ENCODE data around the gene ARHGAP18.
A peak's percentile ranks its signal among the peaks of the same experiment; 100 is the strongest.

ARHGAP18 gene

DNA sequence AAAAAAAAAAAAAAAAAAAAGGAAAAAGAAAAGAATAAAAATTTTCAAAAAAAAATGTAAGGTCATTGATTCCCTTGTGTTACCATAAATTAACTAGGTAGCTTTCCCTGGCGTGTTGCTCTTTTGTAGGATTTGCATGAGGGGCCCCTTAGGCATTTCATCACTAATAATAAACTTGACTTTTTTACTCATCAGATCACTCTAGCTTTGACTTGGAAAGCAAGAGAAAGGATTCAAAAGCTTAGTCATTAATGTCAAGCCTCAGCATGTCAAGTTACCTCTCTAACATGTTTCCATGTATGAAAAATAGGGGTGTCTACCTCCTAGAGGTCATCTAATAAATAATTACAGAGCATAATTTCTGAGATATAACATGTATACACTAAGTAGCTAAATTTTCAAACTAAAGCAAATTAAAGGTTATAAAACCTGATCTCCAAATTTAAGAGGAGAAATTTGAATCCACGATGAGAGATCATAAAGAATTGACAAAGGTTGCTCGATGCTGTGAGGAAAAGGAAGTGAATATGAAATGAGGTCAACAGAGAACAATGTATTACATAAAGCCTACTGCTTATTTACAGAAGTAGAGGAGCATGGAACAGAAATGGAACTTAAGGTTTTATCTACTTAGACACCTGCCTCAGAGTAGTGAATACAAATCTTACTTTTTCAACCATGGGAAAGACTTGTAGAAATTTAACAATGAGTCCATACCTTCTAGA, 86.8 kb downstream of the ARHGAP18 start:
- Histone ChIP-seq H2BK5ac (ENCODE audit: low read depth, low read length, poor library complexity) (no peak overlapping the region), H3K14ac (ENCODE audit: low read length) (no peak overlapping the region), H3K4me2 (ENCODE audit: low read length) (no peak overlapping the region), H3K9me3 (ENCODE audit: insufficient read depth, low read depth, low read length) (no peaks in the 10 kb centered on the region), H2BK120ac (ENCODE audit: insufficient read depth, low read length, poor library complexity) (no peak overlapping the region), H4K12ac (ENCODE audit: low read depth, low read length) (no peak overlapping the region), H2BK12ac (ENCODE audit: low read length) (no peak overlapping the region), H3K27me3 (ENCODE audit: insufficient read depth, low read length) (no peaks in the 10 kb centered on the region), H3K4me1 (ENCODE audit: control insufficient read depth in 1 of 2, insufficient read depth in 2 of 2, low read length in 2 of 2) (no peaks in the 10 kb centered on the region), H3K36me3 (ENCODE audit: control insufficient read depth in 1 of 2, insufficient read depth in 2 of 2, low read length in 2 of 2) (peaks cover 0 to 2% of the 10 kb centered on the region in 2 experiments), H3K27ac (ENCODE audit: low read depth, low read length) (no peak overlapping the region), H3K79me2 (ENCODE audit: control insufficient read depth, insufficient read depth, low read length, poor library complexity) (no peaks in the 10 kb centered on the region), H3K4ac (ENCODE audit: low read depth, low read length) (no peak overlapping the region), H4K91ac (ENCODE audit: low read depth, low read length) (no peak overlapping the region), H2AFZ (ENCODE audit: insufficient read depth, low read length, poor library complexity) (no peak overlapping the region), H3K9ac (ENCODE audit: low read length) (no peak overlapping the region), H3K79me1 (ENCODE audit: low read length) (no peaks in the 10 kb centered on the region), H2AK5ac (ENCODE audit: low read length) (no peak overlapping the region), H3K18ac (ENCODE audit: low read length) (no peak overlapping the region), H3K4me3 (ENCODE audit: low read depth, low read length) (no peak overlapping the region), H3K23ac (ENCODE audit: low read length) (no peak overlapping the region), H4K8ac (ENCODE audit: low read depth, low read length) (no peak overlapping the region)
- DNase-seq = no peak
- no CpG with 5 or more reads among the region's 3 CpGs for WGBS (ENCODE audit: extremely low coverage, insufficient coverage, insufficient read length)

GRCh38 chr6:129621252-129621651, 88.7 kb downstream of the ARHGAP18 start:
- no peak overlapping the region for H2BK5ac ChIP-seq (ENCODE audit: low read depth, low read length, poor library complexity)

DNA sequence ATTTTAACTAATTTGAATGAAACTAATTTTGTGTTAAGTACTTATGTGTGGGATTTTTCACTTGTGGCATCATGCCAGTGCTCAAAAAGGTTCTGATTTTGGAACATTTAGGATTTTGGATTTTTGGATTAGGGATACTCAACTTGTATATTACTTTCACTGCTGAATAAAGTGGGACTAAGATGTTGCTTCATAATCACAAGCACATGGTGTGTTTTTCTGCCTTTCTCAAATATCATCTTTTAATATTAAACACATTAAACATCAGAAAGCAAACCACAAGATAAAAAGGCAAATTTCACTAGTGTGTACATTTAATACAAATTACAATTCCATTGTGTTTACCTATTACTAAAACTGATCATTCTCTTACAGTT, 89.8 kb downstream of the ARHGAP18 start:
- Histone ChIP-seq H3K14ac (ENCODE audit: low read length) (no peak overlapping the region), H3K23ac (ENCODE audit: low read length) (no peak overlapping the region), H3K4me2 (ENCODE audit: low read length) (no peak overlapping the region), H3K18ac (ENCODE audit: low read length) (no peak overlapping the region), H3K4me3 (ENCODE audit: low read depth, low read length) (no peak overlapping the region), H2BK5ac (ENCODE audit: low read depth, low read length, poor library complexity) (no peak overlapping the region), H3K27ac (ENCODE audit: low read depth, low read length) (no peak overlapping the region), H4K91ac (ENCODE audit: low read depth, low read length) (no peak overlapping the region), H3K4me1 (ENCODE audit: control insufficient read depth in 1 of 2, insufficient read depth in 2 of 2, low read length in 2 of 2) (no peaks in the 10 kb centered on the region), H3K36me3 (ENCODE audit: control insufficient read depth in 1 of 2, insufficient read depth in 2 of 2, low read length in 2 of 2) (peaks cover 0 to 2% of the 10 kb centered on the region in 2 experiments), H2BK12ac (ENCODE audit: low read length) (no peak overlapping the region), H2AFZ (ENCODE audit: insufficient read depth, low read length, poor library complexity) (no peak overlapping the region), H3K79me1 (ENCODE audit: low read length) (no peaks in the 10 kb centered on the region), H3K4ac (ENCODE audit: low read depth, low read length) (no peak overlapping the region), H3K79me2 (ENCODE audit: control insufficient read depth, insufficient read depth, low read length, poor library complexity) (no peaks in the 10 kb centered on the region), H2BK120ac (ENCODE audit: insufficient read depth, low read length, poor library complexity) (no peak overlapping the region), H3K27me3 (ENCODE audit: insufficient read depth, low read length) (no peaks in the 10 kb centered on the region), H4K8ac (ENCODE audit: low read depth, low read length) (no peak overlapping the region), H3K9ac (ENCODE audit: low read length) (no peak overlapping the region), H4K12ac (ENCODE audit: low read depth, low read length) (no peak overlapping the region), H3K9me3 (ENCODE audit: insufficient read depth, low read depth, low read length) (no peaks in the 10 kb centered on the region), H2AK5ac (ENCODE audit: low read length) (no peak overlapping the region)
- DNase-seq = no peak

More at GRCh38 chr6:129621252-129621651, 88.7 kb downstream of the ARHGAP18 start:
- Histone ChIP-seq H2AK5ac (ENCODE audit: low read length) (no peak overlapping the region), H3K23ac (ENCODE audit: low read length) (no peak overlapping the region), H3K4me3 (ENCODE audit: low read depth, low read length) (no peak overlapping the region), H3K14ac (ENCODE audit: low read length) (no peak overlapping the region), H3K9ac (ENCODE audit: low read length) (no peak overlapping the region), H3K79me1 (ENCODE audit: low read length) (no peaks in the 10 kb centered on the region), H3K36me3 (ENCODE audit: control insufficient read depth in 1 of 2, insufficient read depth in 2 of 2, low read length in 2 of 2) (peaks cover 0 to 2% of the 10 kb centered on the region in 2 experiments), H4K91ac (ENCODE audit: low read depth, low read length) (no peak overlapping the region), H2AFZ (ENCODE audit: insufficient read depth, low read length, poor library complexity) (no peak overlapping the region), H3K9me3 (ENCODE audit: insufficient read depth, low read depth, low read length) (no peaks in the 10 kb centered on the region), H3K4me1 (ENCODE audit: control insufficient read depth in 1 of 2, insufficient read depth in 2 of 2, low read length in 2 of 2) (no peaks in the 10 kb centered on the region), H3K79me2 (ENCODE audit: control insufficient read depth, insufficient read depth, low read length, poor library complexity) (no peaks in the 10 kb centered on the region), H3K18ac (ENCODE audit: low read length) (no peak overlapping the region), H3K27me3 (ENCODE audit: insufficient read depth, low read length) (no peaks in the 10 kb centered on the region), H2BK120ac (ENCODE audit: insufficient read depth, low read length, poor library complexity) (no peak overlapping the region), H3K27ac (ENCODE audit: low read depth, low read length) (no peak overlapping the region), H4K8ac (ENCODE audit: low read depth, low read length) (no peak overlapping the region), H4K12ac (ENCODE audit: low read depth, low read length) (no peak overlapping the region), H2BK12ac (ENCODE audit: low read length) (no peak overlapping the region), H3K4ac (ENCODE audit: low read depth, low read length) (no peak overlapping the region), H3K4me2 (ENCODE audit: low read length) (no peak overlapping the region)
- no CpG with 5 or more reads among the region's 4 CpGs for WGBS (ENCODE audit: extremely low coverage, insufficient coverage, insufficient read length)
- DNase-seq = peak in 1 of 2 donors; percentile 40

DNA sequence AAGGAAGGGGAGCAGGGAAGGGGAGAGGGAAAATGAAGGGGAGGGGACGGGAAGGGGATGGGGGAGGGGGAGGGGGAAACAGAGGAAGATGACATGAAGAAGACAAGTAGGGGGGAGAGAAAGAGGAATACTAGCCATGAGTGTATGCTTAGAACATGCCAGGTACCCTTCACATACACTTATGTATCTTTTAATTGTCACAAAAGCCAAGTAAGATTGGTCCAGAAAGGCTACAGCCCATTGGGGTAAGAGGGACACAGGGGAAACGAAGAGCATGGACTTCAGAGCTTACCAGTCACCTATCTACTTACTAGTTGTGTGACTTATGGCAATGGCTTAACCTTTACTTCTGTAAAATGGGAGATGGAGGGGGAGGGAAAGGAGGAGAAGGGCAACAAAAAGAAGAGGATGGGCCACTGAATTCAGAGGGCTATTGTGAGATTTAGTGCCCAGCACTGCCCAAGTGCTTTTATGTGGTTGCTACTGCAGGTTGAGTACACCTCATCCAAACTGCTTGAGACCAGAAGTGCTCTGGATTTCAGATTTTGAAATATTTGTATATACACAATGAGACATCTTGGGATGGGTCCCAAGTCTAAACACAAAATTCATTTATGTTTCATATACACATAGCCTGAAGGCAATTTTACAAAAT, 90.3 kb downstream of the ARHGAP18 start:
- Histone ChIP-seq H3K4me3 (ENCODE audit: low read depth, low read length) (no peak overlapping the region), H4K8ac (ENCODE audit: low read depth, low read length) (no peak overlapping the region), H3K4ac (ENCODE audit: low read depth, low read length) (no peak overlapping the region), H3K4me2 (ENCODE audit: low read length) (no peak overlapping the region), H2BK120ac (ENCODE audit: insufficient read depth, low read length, poor library complexity) (no peak overlapping the region), H3K79me1 (ENCODE audit: low read length) (no peaks in the 10 kb centered on the region), H4K12ac (ENCODE audit: low read depth, low read length) (no peak overlapping the region), H3K9ac (ENCODE audit: low read length) (no peak overlapping the region), H3K23ac (ENCODE audit: low read length) (no peak overlapping the region), H3K79me2 (ENCODE audit: control insufficient read depth, insufficient read depth, low read length, poor library complexity) (no peaks in the 10 kb centered on the region), H2AK5ac (ENCODE audit: low read length) (no peak overlapping the region), H3K14ac (ENCODE audit: low read length) (no peak overlapping the region), H3K18ac (ENCODE audit: low read length) (no peak overlapping the region), H3K27me3 (ENCODE audit: insufficient read depth, low read length) (no peaks in the 10 kb centered on the region), H2AFZ (ENCODE audit: insufficient read depth, low read length, poor library complexity) (no peak overlapping the region), H3K27ac (ENCODE audit: low read depth, low read length) (no peak overlapping the region), H2BK5ac (ENCODE audit: low read depth, low read length, poor library complexity) (no peak overlapping the region), H4K91ac (ENCODE audit: low read depth, low read length) (no peak overlapping the region), H3K36me3 (ENCODE audit: control insufficient read depth in 1 of 2, insufficient read depth in 2 of 2, low read length in 2 of 2) (peaks cover 0 to 2% of the 10 kb centered on the region in 2 experiments), H3K9me3 (ENCODE audit: insufficient read depth, low read depth, low read length) (no peaks in the 10 kb centered on the region), H2BK12ac (ENCODE audit: low read length) (no peak overlapping the region), H3K4me1 (ENCODE audit: control insufficient read depth in 1 of 2, insufficient read depth in 2 of 2, low read length in 2 of 2) (no peaks in the 10 kb centered on the region)
- 100% methylated on average over 1 of the region's 2 CpGs for WGBS (ENCODE audit: extremely low coverage, insufficient coverage, insufficient read length)
- no peak for DNase-seq

Measured in trophoblast cell (in vitro differentiated cells and primary cell).